IMR-90 (cell line): ENCODE data around the gene HOXC12. TPM values are rescaled to one million over a fixed set of nuclear protein-coding genes. Genes with fewer than 3 reads are reported as not detected.

ENCODE experiments used
- ATAC-seq: fragments of 200-7000 bp; cut with Tn5 transposase; 2 replicates; pipeline ENCODE4 v1.9.1; 2020; ENCODE audit warnings: low read depth, mild to moderate bottlenecking, moderate library complexity
- BruUV-seq: library from RNA; stranded (reverse); fragments of 400-500 nt; replicated peaks from 2 replicates; lab custom pipeline; 2021; lab: Mats Ljungman, UMichigan
- CTCF ChIA-PET: fragments of 300-600 bp; formaldehyde crosslinking; extraction: SDS; loops from one replicate; lab custom pipeline; 2021; ENCODE audit warnings: antibody characterized with exemption; lab: Yijun Ruan, JAX
- POLR2A ChIA-PET: fragments of 300-600 bp; sonication (Branson Sonifier 250); formaldehyde crosslinking; loops from one replicate; lab custom pipeline; 2022; ENCODE audit warnings: antibody characterized with exemption; ENCODE audit not compliant: unreplicated experiment; lab: Charles Lee
- DNase-seq: peaks from one replicate; pipeline ENCODE4 v3.0.0; 2013
- H2AFZ ChIP-seq: replicated peaks from 2 replicates; pipeline ENCODE3; 2013; ENCODE audit warnings: low read length, mild to moderate bottlenecking; ENCODE audit not compliant: poor library complexity
- H2AK5ac ChIP-seq: 2 replicates; pipeline ENCODE4 v1.6.1; 2013; ENCODE audit warnings: low read depth, low read length, inconsistent platforms
- H2AK9ac ChIP-seq: replicated peaks from 2 replicates; pipeline ENCODE3; 2013; ENCODE audit warnings: mild to moderate bottlenecking, low read depth, low read length, moderate library complexity; ENCODE audit not compliant: poor library complexity
- H2BK120ac ChIP-seq: 2 replicates; pipeline ENCODE4 v1.6.1; 2013; ENCODE audit warnings: low read depth, low read length, inconsistent platforms
- H2BK15ac ChIP-seq: 3 replicates; pipeline ENCODE4 v1.6.1; 2013; ENCODE audit warnings: low read depth, low read length, inconsistent platforms
- H2BK20ac ChIP-seq: 2 replicates; pipeline ENCODE4 v1.6.1; 2013; ENCODE audit warnings: low read depth, mild to moderate bottlenecking, inconsistent platforms, low read length, moderate library complexity
- H2BK5ac ChIP-seq: 2 replicates; pipeline ENCODE4 v1.6.1; 2013; ENCODE audit warnings: mild to moderate bottlenecking, low read depth, low read length, inconsistent platforms; ENCODE audit not compliant: poor library complexity, severe bottlenecking
- H3K14ac ChIP-seq: replicated peaks from 2 replicates; pipeline ENCODE4 v1.6.1; 2013; ENCODE audit warnings: low read depth, low read length, inconsistent platforms
- H3K18ac ChIP-seq: 2 replicates; pipeline ENCODE4 v1.6.1; 2013; ENCODE audit warnings: low read depth, low read length, control low read depth
- H3K23ac ChIP-seq: 2 replicates; pipeline ENCODE4 v1.6.1; 2013; ENCODE audit warnings: low read depth, low read length, inconsistent platforms
- H3K27ac ChIP-seq: 2 replicates; pipeline ENCODE4 v1.5.1; 2013; ENCODE audit warnings: mild to moderate bottlenecking, control low read depth, low read length; ENCODE audit not compliant: insufficient read depth
- H3K27me3 ChIP-seq: 2 replicates; pipeline ENCODE4 v1.6.1; 2013; ENCODE audit warnings: low read length; ENCODE audit not compliant: control insufficient read depth, insufficient read depth
- H3K36me3 ChIP-seq: 2 replicates; pipeline ENCODE4 v1.6.1; 2013; ENCODE audit warnings: low read length, mixed read lengths; ENCODE audit not compliant: control insufficient read depth, insufficient read depth
- H3K4ac ChIP-seq: 2 replicates; pipeline ENCODE4 v1.6.1; 2013; ENCODE audit warnings: low read depth, low read length, inconsistent platforms
- H3K4me1 ChIP-seq: 2 replicates; pipeline ENCODE4 v1.6.1; 2013; ENCODE audit warnings: low read length, mixed read lengths; ENCODE audit not compliant: control insufficient read depth, insufficient read depth
- H3K4me2 ChIP-seq: 2 replicates; pipeline ENCODE4 v1.6.1; 2013; ENCODE audit warnings: low read depth, mild to moderate bottlenecking, control low read depth, low read length, moderate library complexity
- H3K4me3 ChIP-seq: 2 replicates; pipeline ENCODE4 v1.5.1; 2013; ENCODE audit warnings: low read depth, mild to moderate bottlenecking, control low read depth, low read length, moderate library complexity; ENCODE audit not compliant: insufficient read depth
- H3K56ac ChIP-seq: 2 replicates; pipeline ENCODE4 v1.6.1; 2013; ENCODE audit warnings: low read length, inconsistent platforms; ENCODE audit not compliant: insufficient read depth; ENCODE audit errors: extremely low read depth
- H3K79me1 ChIP-seq, 2 experiments: 2 replicates each; pipeline ENCODE4 v1.6.1; 2013; ENCODE audit warnings: low read length in 2 of 2, inconsistent platforms in 1 of 2, low read depth in 1 of 2
- H3K9ac ChIP-seq: 2 replicates; pipeline ENCODE4 v1.6.1; 2013; ENCODE audit warnings: low read depth, low read length, control low read depth
- H3K9me1 ChIP-seq: 2 replicates; pipeline ENCODE4 v1.6.1; 2013; ENCODE audit warnings: low read length, inconsistent platforms; ENCODE audit not compliant: insufficient read depth
- H3K9me3 ChIP-seq: 2 replicates; pipeline ENCODE4 v1.6.1; 2013; ENCODE audit warnings: low read length; ENCODE audit not compliant: control insufficient read depth, insufficient read depth
- H4K20me1 ChIP-seq: 2 replicates; pipeline ENCODE4 v1.6.1; 2013; ENCODE audit warnings: low read length, inconsistent platforms; ENCODE audit not compliant: insufficient read depth
- H4K5ac ChIP-seq: 2 replicates; pipeline ENCODE4 v1.6.1; 2013; ENCODE audit warnings: mild to moderate bottlenecking, low read depth, low read length, control low read depth
- H4K8ac ChIP-seq, 2 experiments: 2 replicates each; pipeline ENCODE4 v1.6.1; 2013; ENCODE audit warnings: low read depth in 2 of 2, low read length in 2 of 2, control low read depth in 1 of 2, inconsistent platforms in 1 of 2
- H4K91ac ChIP-seq: 2 replicates; pipeline ENCODE4 v1.6.1; 2013; ENCODE audit warnings: low read depth, low read length, inconsistent platforms; ENCODE audit not compliant: insufficient read depth
- CEBPB ChIP-seq: IDR thresholded peaks from 2 replicates; pipeline ENCODE4 v1.6.1; 2012; ENCODE audit warnings: low read depth, low read length, improper control_type of control experiment
- MAFK ChIP-seq: IDR thresholded peaks from 2 replicates; pipeline ENCODE4 v1.6.1; 2012; ENCODE audit warnings: low read depth, low read length, improper control_type of control experiment
- POLR2A ChIP-seq: IDR thresholded peaks from 2 replicates; pipeline ENCODE4 v1.6.1; 2012; ENCODE audit warnings: mild to moderate bottlenecking, low read depth, low read length
- RFX5 ChIP-seq: IDR thresholded peaks from 2 replicates; pipeline ENCODE4 v1.8.0; 2012; ENCODE audit warnings: low read depth, mild to moderate bottlenecking, low read length, moderate library complexity
- SMC3 ChIP-seq: fragments of 150-350 bp; IDR thresholded peaks from 2 replicates; pipeline ENCODE4 v1.6.1; 2016; ENCODE audit warnings: low read depth, mild to moderate bottlenecking, antibody characterized with exemption, low read length, moderate library complexity
- WGBS, 2 experiments: methylation state at CpG; one replicate each; pipeline versions ENCODE4 v1.1.5 to v1.1.7; 2013; ENCODE audit warnings: missing lambda C conversion rate in 2 of 2; ENCODE audit not compliant: insufficient read length in 1 of 2; ENCODE audit errors: extremely low coverage in 2 of 2; 5-methylcytosine and 5-hydroxymethylcytosine counted together
- dilution Hi-C: fragments of 300-500 bp; cut with HindIII; formaldehyde crosslinking; loops from one replicate; pipeline ENCODE4 v1.14.3; 2018; ENCODE audit warnings: low sequenced_read_pairs; ENCODE audit not compliant: unreplicated experiment
- in situ Hi-C: fragments of 300-500 bp; cut with MboI; formaldehyde crosslinking; loops from 3 replicates; pipeline ENCODE4 v1.14.3; 2019; ENCODE audit warnings: low sequenced_read_pairs, inconsistent platforms, mixed read lengths
- intact Hi-C: fragments of 100-400 bp; cut with micrococcal nuclease; formaldehyde crosslinking; loops from 2 replicates; pipeline ENCODE4 v1.10.0; 2022
- polyA plus RNA-seq, 3 experiments: library from polyadenylated mRNA; depleted of rRNA; stranded (reverse); fragments of >200 nt; gene quantifications; 2 replicates each; pipeline ENCODE4 v1.2.3, GENCODE V29; 2012; ENCODE audit warnings: low replicate concordance in 1 of 3
- total RNA-seq: library from RNA; depleted of rRNA; stranded (reverse); fragments of >200 nt; gene quantifications from 2 replicates; pipeline ENCODE4 v1.2.3, GENCODE V29; 2012
- TF ChIP-seq, protein P1 (sequence below): conservative IDR thresholded peaks from 2 replicates; pipeline ENCODE4 v1.5.1; 2012; ENCODE audit warnings: mild to moderate bottlenecking, low read depth, low read length, improper control_type of control experiment
- TF ChIP-seq, protein P2 (sequence below): fragments of 150-350 bp; IDR thresholded peaks from 2 replicates; pipeline ENCODE4 v1.6.1; 2016; ENCODE audit warnings: low read depth, mild to moderate bottlenecking, low read length, moderate library complexity, borderline replicate concordance

The HOXC12 gene
- total and polyA plus RNA-seq, 2 of the 4 experiments (the other 2 are of a cell fraction): not detected

DNA sequence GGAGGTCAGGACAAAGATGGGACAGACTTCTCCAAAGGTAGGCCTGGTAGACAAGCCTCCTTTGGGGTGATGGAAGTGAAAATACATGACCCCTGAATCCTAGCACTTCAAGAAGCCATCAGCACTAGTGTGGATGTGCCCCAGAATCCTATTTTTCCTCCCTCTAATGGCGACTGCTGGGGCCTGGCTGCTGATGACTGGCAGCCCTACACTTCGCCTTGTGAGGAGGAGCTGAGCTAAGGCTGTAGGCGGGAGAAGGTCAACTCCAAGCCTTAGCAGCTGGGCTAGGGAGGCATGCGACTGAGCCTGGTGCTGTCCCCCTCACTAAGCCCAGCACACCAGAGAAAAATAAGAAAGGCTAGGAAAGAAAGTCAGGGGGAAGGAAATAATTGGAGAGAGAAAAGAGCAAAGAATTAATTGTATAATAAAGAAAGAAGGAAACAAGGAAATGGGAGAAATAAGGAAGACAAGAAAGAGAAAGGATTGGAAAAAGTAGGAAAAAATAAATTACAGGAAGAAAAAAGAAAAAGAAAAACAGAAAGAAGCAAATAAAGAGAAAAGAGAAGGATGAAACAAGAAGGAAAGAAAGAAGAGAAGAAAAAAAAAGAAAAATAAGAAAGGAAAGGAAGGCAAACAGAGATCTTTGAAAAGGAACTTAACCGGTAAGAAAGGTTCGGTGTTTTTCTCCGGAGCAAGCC, 25.6 kb downstream of the HOXC12 start:
- Histone ChIP-seq H2AK9ac (no peak overlapping the region), H4K5ac (no peak overlapping the region), H3K56ac (no peak overlapping the region), H4K8ac (no peak overlapping the region), H3K4me3 (no peak overlapping the region), H3K27me3 (peaks cover 93% of the 10 kb centered on the region), H2BK15ac (no peak overlapping the region), H3K36me3 (no peaks in the 10 kb centered on the region), H2BK120ac (no peak overlapping the region), H3K18ac (no peak overlapping the region), H3K9me3 (peaks cover 9% of the 10 kb centered on the region), H3K4ac (no peak overlapping the region), H3K4me1 (peaks cover 2% of the 10 kb centered on the region; the same call in 1 of the 2 replicates), H4K20me1 (peaks cover 2% of the 10 kb centered on the region; the same call in 1 of the 2 replicates), H3K79me1 (no peaks in the 10 kb centered on the region), H3K14ac (no peak overlapping the region), H3K9me1 (no peaks in the 10 kb centered on the region), H4K91ac (no peak overlapping the region), H2BK5ac (no peak overlapping the region), H2BK20ac (no peak overlapping the region), H2AFZ (no peak overlapping the region), H2AK5ac (no peak overlapping the region), H3K4me2 (no peak overlapping the region), H3K23ac (no peak overlapping the region), H3K27ac (no peak overlapping the region), H3K9ac (no peak overlapping the region)
- ATAC-seq (no peak), DNase-seq (no peak)
- BruUV-seq: no TSS peak
- in situ Hi-C loops (no loop called here), dilution Hi-C loops (no loop called here), intact Hi-C loops (no loop called here)
- WGBS, 2 experiments: no CpG with 5 or more reads among the region's 7 CpGs
- ChIA-PET POLR2A (interaction anchor here (0.6 kb wide), 1 partner anchor 20 kb away, joined by 3 read pairs; the partner anchor contains the start of gene HOXC9), CTCF (no interaction called here)
- TF ChIP-seq, protein P1, sequence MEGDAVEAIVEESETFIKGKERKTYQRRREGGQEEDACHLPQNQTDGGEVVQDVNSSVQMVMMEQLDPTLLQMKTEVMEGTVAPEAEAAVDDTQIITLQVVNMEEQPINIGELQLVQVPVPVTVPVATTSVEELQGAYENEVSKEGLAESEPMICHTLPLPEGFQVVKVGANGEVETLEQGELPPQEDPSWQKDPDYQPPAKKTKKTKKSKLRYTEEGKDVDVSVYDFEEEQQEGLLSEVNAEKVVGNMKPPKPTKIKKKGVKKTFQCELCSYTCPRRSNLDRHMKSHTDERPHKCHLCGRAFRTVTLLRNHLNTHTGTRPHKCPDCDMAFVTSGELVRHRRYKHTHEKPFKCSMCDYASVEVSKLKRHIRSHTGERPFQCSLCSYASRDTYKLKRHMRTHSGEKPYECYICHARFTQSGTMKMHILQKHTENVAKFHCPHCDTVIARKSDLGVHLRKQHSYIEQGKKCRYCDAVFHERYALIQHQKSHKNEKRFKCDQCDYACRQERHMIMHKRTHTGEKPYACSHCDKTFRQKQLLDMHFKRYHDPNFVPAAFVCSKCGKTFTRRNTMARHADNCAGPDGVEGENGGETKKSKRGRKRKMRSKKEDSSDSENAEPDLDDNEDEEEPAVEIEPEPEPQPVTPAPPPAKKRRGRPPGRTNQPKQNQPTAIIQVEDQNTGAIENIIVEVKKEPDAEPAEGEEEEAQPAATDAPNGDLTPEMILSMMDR: no peak
- no peak for TF ChIP-seq CEBPB
- TF ChIP-seq POLR2A: no peak
- no peak for TF ChIP-seq RFX5
- TF ChIP-seq SMC3: no peak
- TF ChIP-seq, protein P2, sequence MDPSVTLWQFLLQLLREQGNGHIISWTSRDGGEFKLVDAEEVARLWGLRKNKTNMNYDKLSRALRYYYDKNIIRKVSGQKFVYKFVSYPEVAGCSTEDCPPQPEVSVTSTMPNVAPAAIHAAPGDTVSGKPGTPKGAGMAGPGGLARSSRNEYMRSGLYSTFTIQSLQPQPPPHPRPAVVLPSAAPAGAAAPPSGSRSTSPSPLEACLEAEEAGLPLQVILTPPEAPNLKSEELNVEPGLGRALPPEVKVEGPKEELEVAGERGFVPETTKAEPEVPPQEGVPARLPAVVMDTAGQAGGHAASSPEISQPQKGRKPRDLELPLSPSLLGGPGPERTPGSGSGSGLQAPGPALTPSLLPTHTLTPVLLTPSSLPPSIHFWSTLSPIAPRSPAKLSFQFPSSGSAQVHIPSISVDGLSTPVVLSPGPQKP: no peak
- TF ChIP-seq MAFK: no peak
